Measurements from ENCODE around the gene MTURN. TPM values are rescaled to one million over a fixed set of nuclear protein-coding genes. Genes with fewer than 3 reads are reported as not detected.

Gene MTURN
- total and polyA plus RNA-seq, 2 donors from 2014 or later: 54.7 to 80.1 TPM

DNA sequence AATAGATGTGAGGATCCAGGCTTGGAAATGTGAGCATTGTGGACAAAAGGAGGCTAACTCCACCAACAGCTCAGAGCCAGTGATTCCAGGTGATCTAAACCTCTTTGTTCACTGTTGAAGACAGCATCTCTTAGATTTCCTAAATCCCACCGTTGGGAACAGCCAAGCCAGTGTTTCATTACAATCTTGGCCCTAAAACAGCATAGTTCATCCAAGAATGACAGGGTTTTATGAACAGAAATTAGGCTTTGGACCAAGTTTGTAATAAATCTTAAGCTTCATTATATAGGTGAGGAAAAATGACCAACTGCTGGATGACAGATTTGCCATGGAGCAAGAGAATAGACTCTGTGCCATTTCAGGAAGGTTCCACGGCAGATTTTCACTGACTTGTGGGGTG lies 65.8 kb downstream of the MTURN start:
- Histone ChIP-seq H3K27me3 (ENCODE audit: control insufficient read depth, insufficient read depth, low read length) (no peaks in the 10 kb centered on the region), H3K9me3 (ENCODE audit: control insufficient read depth in 2 of 3, insufficient read depth in 1 of 3, low read length in 3 of 3) (peaks cover 0 to 6% (median 0%) of the 10 kb centered on the region in 3 donors), H3K9ac (ENCODE audit: low read length in 3 of 3) (no peak overlapping the region), H3K36me3 (ENCODE audit: control insufficient read depth in 2 of 3, insufficient read depth in 3 of 3, low read length in 3 of 3) (no peaks in the 10 kb centered on the region), H3K4me3 (ENCODE audit: low read length in 3 of 3) (no peak overlapping the region), H3K27ac (ENCODE audit: low read depth in 2 of 2, low read length in 2 of 2) (no peak overlapping the region), H3K4me1 (ENCODE audit: control insufficient read depth in 2 of 3, insufficient read depth in 2 of 3, low read depth in 1 of 3, low read length in 3 of 3) (no peaks in the 10 kb centered on the region)
- TF ChIP-seq, protein P1, sequence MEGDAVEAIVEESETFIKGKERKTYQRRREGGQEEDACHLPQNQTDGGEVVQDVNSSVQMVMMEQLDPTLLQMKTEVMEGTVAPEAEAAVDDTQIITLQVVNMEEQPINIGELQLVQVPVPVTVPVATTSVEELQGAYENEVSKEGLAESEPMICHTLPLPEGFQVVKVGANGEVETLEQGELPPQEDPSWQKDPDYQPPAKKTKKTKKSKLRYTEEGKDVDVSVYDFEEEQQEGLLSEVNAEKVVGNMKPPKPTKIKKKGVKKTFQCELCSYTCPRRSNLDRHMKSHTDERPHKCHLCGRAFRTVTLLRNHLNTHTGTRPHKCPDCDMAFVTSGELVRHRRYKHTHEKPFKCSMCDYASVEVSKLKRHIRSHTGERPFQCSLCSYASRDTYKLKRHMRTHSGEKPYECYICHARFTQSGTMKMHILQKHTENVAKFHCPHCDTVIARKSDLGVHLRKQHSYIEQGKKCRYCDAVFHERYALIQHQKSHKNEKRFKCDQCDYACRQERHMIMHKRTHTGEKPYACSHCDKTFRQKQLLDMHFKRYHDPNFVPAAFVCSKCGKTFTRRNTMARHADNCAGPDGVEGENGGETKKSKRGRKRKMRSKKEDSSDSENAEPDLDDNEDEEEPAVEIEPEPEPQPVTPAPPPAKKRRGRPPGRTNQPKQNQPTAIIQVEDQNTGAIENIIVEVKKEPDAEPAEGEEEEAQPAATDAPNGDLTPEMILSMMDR (IDR thresholded peaks at IDR 0.05; ENCODE audit: borderline replicate concordance, extremely low read depth, insufficient read depth): no peak
- no peak for FAIRE-seq
- intact Hi-C loops (cut with DNase I): no loop called here
- no peak for DNase-seq

GRCh38 chr7:30201161-30201666 lies 66.4 kb downstream of the MTURN start:
- intact Hi-C loops (cut with DNase I): no loop called here
- H3K36me3 ChIP-seq (ENCODE audit: control insufficient read depth in 2 of 3, insufficient read depth in 3 of 3, low read length in 3 of 3): no peaks in the 10 kb centered on the region
- H3K4me1 ChIP-seq (ENCODE audit: control insufficient read depth in 2 of 3, insufficient read depth in 2 of 3, low read depth in 1 of 3, low read length in 3 of 3): no peaks in the 10 kb centered on the region
- H3K27me3 ChIP-seq (ENCODE audit: control insufficient read depth, insufficient read depth, low read length): no peaks in the 10 kb centered on the region
- no peak overlapping the region for H3K9ac ChIP-seq (ENCODE audit: low read length in 3 of 3)
- no peak overlapping the region for H3K4me3 ChIP-seq (ENCODE audit: low read length in 3 of 3)
- TF ChIP-seq, protein P1 (IDR thresholded peaks at IDR 0.05; ENCODE audit: borderline replicate concordance, extremely low read depth, insufficient read depth): no peak
- no peak for DNase-seq
- FAIRE-seq: no peak
- no peak overlapping the region for H3K27ac ChIP-seq (ENCODE audit: low read depth in 2 of 2, low read length in 2 of 2)
- peaks cover 0 to under 1% (median 0%) of the 10 kb centered on the region in 3 donors for H3K9me3 ChIP-seq (ENCODE audit: control insufficient read depth in 2 of 3, insufficient read depth in 1 of 3, low read length in 3 of 3)

- no peak overlapping the region for H3K9ac ChIP-seq (ENCODE audit: low read length in 3 of 3)
- intact Hi-C loops (cut with DNase I): no loop called here
- no peaks in the 10 kb centered on the region for H3K9me3 ChIP-seq (ENCODE audit: control insufficient read depth in 2 of 3, insufficient read depth in 1 of 3, low read length in 3 of 3)
- H3K4me1 ChIP-seq (ENCODE audit: control insufficient read depth in 2 of 3, insufficient read depth in 2 of 3, low read depth in 1 of 3, low read length in 3 of 3): no peaks in the 10 kb centered on the region
- H3K27ac ChIP-seq (ENCODE audit: low read depth in 2 of 2, low read length in 2 of 2): no peak overlapping the region
- no peaks in the 10 kb centered on the region for H3K27me3 ChIP-seq (ENCODE audit: control insufficient read depth, insufficient read depth, low read length)
- H3K36me3 ChIP-seq (ENCODE audit: control insufficient read depth in 2 of 3, insufficient read depth in 3 of 3, low read length in 3 of 3): no peaks in the 10 kb centered on the region
- no peak overlapping the region for H3K4me3 ChIP-seq (ENCODE audit: low read length in 3 of 3)
- no peak for DNase-seq
- TF ChIP-seq, protein P1 (IDR thresholded peaks at IDR 0.05; ENCODE audit: borderline replicate concordance, extremely low read depth, insufficient read depth): no peak
- no peak for FAIRE-seq
Measured at GRCh38 chr7:30201921-30202320, 67.1 kb downstream of the MTURN start.

GRCh38 chr7:30202671-30203070 lies 67.9 kb downstream of the MTURN start:
- DNase-seq (peak in 1 of 5 donors; percentile 31), FAIRE-seq (no peak)
- H3K27ac ChIP-seq (ENCODE audit: low read depth in 2 of 2, low read length in 2 of 2): no peak overlapping the region
- no peaks in the 10 kb centered on the region for H3K4me1 ChIP-seq (ENCODE audit: control insufficient read depth in 2 of 3, insufficient read depth in 2 of 3, low read depth in 1 of 3, low read length in 3 of 3)
- no peaks in the 10 kb centered on the region for H3K36me3 ChIP-seq (ENCODE audit: control insufficient read depth in 2 of 3, insufficient read depth in 3 of 3, low read length in 3 of 3)
- H3K27me3 ChIP-seq (ENCODE audit: control insufficient read depth, insufficient read depth, low read length): no peaks in the 10 kb centered on the region
- H3K4me3 ChIP-seq (ENCODE audit: low read length in 3 of 3): no peak overlapping the region
- H3K9me3 ChIP-seq (ENCODE audit: control insufficient read depth in 2 of 3, insufficient read depth in 1 of 3, low read length in 3 of 3): no peaks in the 10 kb centered on the region
- no peak overlapping the region for H3K9ac ChIP-seq (ENCODE audit: low read length in 3 of 3)
- TF ChIP-seq, protein P1 (IDR thresholded peaks at IDR 0.05; ENCODE audit: borderline replicate concordance, extremely low read depth, insufficient read depth): no peak
- intact Hi-C loops (cut with DNase I): no loop called here

Data from kidney (tissue), 14 donors.